HG03135 (cell line): ENCODE measurements around the gene PNKP.

Experiments used
- ATAC-seq: cut with Tn5 transposase; IDR thresholded peaks from one replicate; pipeline ENCODE4 v1.9.1; 2021; ENCODE audit warnings: mild to moderate bottlenecking, moderate library complexity; ENCODE audit not compliant: unreplicated experiment

PNKP gene

GRCh38 chr19:49876422-49877019 lies 9.1 kb upstream of the PNKP start:
- peak; percentile 41 for ATAC-seq

DNA sequence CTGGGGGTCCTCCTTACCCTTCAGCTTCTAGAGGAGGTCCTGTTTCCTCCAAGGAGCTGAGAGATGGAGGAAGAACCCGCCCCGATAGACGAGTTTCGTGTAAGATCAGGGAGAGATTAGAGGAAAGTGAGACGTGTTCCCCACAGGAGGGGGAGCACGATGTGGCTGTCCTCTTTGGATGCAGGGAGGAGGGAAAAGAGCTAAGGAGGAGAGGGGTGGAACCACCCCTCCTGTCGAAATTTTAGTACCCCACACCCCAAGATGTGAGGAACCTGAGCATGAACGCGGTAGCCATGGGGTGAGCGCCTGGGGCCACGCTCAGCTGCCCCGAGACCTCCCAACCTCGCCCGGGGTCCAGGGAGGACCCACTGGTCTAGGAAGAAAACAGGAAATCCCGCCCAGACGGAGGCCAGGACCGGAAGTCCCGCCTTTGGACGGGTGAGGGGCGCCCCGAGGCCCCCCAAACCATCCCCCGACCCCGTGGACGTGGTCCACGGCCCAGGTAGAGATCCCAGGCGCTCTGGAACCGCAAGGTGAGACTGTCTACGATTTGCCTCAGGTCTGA lies 8.6 kb upstream of the PNKP start:
- no peak for ATAC-seq

GRCh38 chr19:49875177-49875576 lies 7.8 kb upstream of the PNKP start:
- no peak for ATAC-seq

DNA sequence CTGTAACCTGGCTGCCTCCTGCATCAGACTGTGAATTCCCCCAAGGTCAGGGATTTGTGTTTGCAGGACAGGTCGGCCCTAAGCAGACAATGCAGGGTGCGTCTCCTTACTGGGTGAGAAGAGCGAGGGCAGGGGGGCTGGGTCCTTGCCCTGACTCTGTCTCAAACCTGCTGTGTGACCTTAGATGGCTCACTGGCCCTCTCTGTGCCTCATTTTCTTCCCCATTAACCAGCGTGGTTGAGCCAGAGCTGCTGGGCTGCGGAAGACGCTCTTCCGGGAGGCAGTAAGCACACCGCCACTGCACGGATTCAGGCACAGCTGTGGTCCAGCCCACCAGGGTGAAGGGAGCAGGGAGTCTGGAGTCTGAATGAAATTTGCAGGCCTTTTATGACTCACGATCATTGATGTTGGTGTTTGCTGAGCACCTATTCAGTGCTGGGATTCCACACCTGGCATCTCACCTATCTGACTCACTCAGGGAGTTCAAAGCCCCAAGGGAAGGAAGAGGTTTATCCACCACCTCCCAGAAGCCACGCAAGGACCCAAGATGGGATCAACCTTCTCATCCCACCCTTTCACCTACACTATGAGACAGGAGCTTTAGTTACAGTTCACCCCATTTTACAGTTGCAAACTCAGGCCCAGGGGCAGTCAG lies 7.3 kb upstream of the PNKP start:
- no peak for ATAC-seq

GRCh38 chr19:49873834-49874233 lies 6.5 kb upstream of the PNKP start:
- ATAC-seq: no peak

- ATAC-seq: no peak
Observed at GRCh38 chr19:49873129-49873521, 5.7 kb upstream of the PNKP start.

DNA sequence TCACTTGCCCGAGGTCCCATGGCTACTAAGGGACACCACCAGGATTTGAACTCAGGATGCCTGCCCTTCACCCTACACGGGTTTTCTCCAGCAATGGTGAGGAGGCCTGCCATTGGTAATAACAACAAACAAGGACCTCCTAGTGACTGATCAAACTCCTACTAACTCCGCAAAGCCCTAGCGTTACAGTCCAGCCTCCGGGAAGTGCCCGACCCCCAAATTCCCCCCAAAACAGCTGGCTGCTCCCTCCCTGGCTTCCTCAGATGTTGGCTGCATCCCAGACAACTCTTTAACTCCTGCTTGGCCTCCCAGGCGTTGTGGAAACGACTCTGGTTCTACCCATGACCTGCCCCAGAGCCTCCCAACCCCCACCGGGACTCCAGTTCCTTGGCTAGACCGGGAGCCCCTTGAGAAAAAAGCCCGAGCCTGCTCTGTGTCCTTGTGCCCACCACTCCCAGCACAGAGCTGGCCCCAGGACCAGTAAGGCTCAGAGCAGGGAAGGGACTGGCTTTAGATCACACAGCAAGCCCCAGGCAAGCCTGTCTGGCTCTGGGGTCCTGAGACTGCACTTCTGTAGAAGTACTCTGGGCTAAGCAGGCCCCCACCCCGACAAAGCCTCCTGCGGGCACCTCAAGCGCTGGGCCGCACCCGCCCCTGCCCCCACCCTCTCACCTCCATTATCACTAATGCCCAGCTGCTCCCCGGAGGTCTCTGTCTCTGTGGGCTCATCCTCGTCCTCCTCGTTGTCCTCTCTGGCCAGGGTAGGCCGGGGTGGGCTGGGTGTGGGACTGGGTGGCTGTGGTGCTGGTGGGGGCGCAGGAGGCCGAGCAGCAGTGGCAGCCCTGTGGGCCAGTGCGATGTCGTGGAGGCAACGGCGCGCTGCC lies 5.1 kb upstream of the PNKP start:
- ATAC-seq: no peak

DNA sequence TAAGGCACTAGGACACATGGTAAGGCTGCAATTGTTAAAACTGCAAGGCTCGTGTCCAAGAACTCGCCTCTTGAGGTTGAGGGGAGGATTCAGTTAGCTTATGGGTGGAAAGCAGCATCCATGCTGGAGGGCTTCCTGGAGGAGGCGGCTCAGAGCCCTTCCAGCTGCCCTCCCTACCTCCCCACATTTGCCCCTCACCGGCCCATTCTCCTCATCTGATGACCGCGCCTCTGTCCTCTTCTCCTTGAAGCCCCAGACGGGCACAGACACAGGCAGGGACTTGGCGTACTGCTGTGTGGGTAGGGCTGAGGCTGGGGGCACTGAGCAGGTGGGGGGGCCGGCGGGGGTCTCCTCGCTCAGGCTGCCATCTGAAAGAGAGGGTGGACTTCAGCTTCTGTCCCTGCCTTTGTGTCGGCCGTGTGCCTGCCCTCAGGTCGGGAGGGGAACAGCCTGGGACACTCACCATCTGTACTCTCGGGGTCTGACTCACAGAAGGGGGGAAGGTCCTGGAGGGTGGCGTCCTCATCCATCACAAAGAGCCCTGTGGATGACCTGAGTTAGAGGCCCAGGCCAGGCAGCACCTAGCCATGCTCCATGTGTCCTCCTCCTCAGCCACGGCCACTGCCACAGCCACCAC lies 4.1 kb upstream of the PNKP start:
- no peak for ATAC-seq

- ATAC-seq: no peak
Observed at GRCh38 chr19:49870309-49870901, 3.0 kb upstream of the PNKP start.

DNA sequence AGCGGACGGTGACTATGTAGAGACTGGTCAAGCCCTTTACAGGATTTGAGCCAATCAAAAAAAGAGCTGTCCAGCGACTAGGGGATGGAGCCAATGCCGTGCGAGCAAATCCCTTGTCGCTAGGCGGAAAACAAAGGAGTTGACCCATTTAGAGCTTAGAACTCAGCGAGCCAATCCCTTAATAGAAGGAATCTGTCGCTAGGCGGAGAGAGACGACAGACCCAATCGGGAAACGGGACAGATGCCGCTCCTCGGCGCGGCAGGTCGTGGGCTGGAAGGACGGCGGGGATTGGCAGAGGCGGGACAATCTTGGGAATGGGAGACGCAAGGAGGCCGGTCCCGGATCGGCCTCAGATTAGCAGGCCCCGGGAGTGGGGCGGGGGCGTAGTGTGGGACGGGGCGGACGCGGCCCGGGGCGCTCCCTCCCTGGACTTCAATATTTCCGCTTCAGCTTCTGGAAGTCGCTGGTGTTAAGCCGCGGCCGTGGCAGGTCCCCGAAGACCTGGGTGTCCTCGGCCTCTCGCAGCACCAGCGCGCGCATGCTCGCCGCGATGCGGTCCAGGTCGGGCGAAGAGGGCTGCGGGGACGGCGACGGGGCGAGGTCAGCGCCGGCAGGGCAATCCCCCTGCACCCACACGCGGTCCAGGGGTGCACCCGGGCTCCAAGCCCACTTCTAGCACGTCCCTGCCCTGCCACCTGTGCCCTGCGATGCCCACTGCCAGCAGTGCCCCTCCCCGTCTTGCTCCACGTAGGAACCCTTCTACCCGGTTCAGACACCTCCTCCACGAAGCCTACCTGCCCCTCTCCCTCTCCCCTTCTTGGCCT lies 2.3 kb upstream of the PNKP start:
- ATAC-seq: peak; percentile 58

- ATAC-seq: peak; percentile 3
Observed at GRCh38 chr19:49869009-49869483, 1.7 kb upstream of the PNKP start.

GRCh38 chr19:49864890-49865289 lies 2.5 kb downstream of the PNKP start:
- no peak for ATAC-seq

DNA sequence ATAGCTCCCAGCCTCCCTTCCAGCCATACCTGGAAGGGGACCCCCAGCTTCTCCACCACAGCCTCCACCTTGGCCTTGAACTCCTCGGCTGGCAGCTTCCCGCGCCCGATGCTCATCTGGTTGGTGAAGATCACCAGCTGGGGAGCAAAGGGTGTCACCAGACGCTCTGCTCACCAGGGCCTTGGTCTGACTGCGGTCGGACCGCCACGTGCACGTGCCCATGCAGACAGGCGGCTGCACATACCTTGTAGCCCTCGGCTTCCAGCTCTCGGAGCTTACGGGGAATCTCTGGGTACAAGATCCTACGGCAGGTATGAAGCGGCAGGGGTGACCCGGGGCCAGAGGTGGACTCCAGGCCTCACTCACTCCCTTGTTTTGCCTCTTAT lies 3.4 kb downstream of the PNKP start:
- no peak for ATAC-seq

- no peak for ATAC-seq
Observed at GRCh38 chr19:49863254-49863934, 4.0 kb downstream of the PNKP start.

DNA sequence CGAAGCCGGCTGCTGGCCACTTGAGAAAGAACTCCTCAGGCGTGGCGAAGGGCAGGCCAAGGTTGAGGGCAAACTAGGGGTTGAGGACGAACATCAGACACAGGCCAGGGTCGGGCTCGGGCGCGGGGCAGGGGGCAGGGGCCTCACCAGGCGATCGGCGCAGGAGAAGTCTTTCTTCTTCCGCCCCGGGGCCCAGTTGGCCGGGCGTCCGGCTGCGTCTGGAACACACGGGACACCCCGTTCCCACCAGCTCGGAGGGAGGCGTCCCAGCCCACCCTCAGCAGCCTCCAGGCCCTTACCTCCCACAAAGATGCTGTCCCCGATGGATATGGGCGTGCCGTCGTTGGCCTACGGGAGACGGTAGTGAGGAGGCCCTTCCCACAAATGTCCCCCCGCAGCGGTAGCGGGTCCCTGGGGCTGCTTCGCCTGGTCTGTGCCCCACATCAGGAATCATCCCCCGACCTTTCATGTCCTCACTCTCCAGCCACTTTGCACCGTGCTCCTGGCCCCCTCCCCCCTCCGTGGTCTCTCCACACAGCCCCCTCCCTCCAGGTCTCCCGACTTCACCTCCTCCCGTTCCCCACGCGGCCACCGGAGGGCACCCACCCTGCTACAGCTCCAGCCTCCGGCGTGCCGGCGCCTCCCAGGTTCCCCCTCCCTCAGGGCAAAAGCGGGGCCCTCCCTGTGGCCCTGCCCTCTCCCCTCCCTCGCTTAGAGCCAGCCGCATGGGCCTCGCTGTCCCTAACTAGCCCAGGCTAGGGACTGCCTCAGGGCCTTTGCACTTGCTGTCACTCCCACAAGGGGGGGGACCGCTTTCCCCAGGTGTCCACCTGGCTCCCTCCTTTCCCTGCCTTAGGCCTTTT lies 4.8 kb downstream of the PNKP start:
- no peak for ATAC-seq

DNA sequence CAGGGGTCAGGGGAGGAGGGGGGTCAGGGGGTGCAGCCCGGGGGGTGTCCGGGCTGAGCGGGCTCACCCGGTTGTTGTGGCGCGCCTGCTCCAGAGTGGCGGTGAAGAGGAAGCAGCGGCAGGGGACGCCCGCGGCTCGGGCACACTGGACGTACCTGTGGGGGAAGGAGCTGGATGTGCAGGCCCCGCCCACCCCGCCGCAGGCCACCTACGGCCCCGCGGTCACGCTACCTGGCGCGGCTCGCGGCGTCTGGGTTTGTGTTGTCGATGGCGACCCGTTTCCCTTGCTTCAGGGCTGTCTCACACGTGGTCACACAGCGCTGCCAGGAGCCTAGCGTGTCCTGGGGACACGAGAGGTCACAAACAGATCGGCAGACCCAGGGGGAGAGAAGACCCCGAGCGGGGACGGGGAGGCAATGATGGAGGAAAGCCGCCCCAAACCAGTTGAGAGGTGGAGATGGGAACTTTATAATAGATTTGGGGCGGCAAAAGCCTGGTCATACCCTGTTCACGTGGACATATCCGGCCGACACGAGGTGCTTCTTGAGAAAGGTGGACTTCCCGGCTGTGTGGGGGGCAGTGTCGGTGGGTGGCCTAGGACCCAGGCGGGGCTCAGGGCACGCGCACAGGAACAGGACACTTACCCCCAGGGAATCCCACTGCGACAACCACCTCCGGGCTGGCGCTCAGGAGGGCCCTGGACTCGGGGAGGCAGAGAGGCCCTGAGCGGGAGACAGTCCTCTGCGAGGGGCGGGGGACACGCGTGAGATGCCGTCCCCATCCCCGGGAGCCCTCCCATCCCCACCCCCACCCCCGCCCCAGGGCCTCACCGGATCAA lies 5.6 kb downstream of the PNKP start:
- ATAC-seq: no peak

- ATAC-seq: no peak
Observed at GRCh38 chr19:49861107-49861506, 6.3 kb downstream of the PNKP start.
